ENCODE results near the gene WIZ. TPM values are rescaled to one million over a fixed set of nuclear protein-coding genes. Genes with fewer than 3 reads are reported as not detected.

The WIZ gene
- total RNA-seq, 2 donors from 2014 or later = 55.9 to 93.3 TPM

DNA sequence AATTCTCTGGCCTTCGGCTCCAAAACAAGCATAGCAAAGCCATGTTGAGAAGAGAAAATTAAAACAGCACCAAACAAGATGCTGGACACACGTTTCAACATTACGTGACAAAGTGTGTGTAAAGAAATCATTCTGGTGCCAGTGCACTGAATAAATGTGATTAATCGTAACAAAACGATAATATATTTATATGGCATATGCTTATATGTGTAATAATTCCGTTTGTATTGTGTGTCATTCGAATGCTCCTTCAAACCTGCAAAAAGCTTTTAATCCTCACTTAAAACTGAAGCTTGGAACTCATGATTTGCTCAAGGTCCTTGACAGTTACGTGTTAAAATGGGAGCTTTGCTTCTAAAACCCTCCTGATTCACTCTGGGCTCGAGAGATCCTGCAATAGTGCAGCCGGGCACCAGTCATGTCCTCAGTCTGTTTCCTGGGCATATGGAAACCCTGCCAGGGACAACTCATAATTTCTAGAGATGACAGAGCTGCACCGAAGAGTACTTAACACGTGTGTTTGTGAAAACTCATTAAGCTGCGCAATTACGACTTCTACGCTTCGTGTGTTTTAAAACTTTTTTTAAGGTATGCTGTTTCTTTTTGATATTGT lies 30.2 kb downstream of the WIZ start:
- TF ChIP-seq POLR2AphosphoS5 (IDR thresholded peaks at IDR 0.05) (no peak), POLR2A (IDR thresholded peaks at IDR 0.05) (no peak)
- TF ChIP-seq, protein P1, sequence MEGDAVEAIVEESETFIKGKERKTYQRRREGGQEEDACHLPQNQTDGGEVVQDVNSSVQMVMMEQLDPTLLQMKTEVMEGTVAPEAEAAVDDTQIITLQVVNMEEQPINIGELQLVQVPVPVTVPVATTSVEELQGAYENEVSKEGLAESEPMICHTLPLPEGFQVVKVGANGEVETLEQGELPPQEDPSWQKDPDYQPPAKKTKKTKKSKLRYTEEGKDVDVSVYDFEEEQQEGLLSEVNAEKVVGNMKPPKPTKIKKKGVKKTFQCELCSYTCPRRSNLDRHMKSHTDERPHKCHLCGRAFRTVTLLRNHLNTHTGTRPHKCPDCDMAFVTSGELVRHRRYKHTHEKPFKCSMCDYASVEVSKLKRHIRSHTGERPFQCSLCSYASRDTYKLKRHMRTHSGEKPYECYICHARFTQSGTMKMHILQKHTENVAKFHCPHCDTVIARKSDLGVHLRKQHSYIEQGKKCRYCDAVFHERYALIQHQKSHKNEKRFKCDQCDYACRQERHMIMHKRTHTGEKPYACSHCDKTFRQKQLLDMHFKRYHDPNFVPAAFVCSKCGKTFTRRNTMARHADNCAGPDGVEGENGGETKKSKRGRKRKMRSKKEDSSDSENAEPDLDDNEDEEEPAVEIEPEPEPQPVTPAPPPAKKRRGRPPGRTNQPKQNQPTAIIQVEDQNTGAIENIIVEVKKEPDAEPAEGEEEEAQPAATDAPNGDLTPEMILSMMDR (IDR thresholded peaks at IDR 0.05) = no peak
- Histone ChIP-seq H3K36me3 (peaks cover 0 to 9% of the 10 kb centered on the region in 2 donors), H3K27ac (peak overlapping the region in 1 of 2 donors; percentile 40), H3K27me3 (replicated peaks; ENCODE audit: insufficient read depth) (no peaks in the 10 kb centered on the region), H3K9me3 (no peaks in the 10 kb centered on the region), H3K4me3 (peak overlapping the region; percentile 92 to 97), H3K4me1 (replicated peaks) (peaks cover 28% of the 10 kb centered on the region)
- 15% methylated on average over 16 of the region's 16 CpGs for whole genome bisulfite sequencing
- DNase-seq (ENCODE audit: low spot score) = no peak
- intact Hi-C loops (cut with DNase I) = loop anchor here (5.0 kb wide), 2 partner anchors 37 to 87 kb away; partner anchors contain the start of gene BRD4

DNA sequence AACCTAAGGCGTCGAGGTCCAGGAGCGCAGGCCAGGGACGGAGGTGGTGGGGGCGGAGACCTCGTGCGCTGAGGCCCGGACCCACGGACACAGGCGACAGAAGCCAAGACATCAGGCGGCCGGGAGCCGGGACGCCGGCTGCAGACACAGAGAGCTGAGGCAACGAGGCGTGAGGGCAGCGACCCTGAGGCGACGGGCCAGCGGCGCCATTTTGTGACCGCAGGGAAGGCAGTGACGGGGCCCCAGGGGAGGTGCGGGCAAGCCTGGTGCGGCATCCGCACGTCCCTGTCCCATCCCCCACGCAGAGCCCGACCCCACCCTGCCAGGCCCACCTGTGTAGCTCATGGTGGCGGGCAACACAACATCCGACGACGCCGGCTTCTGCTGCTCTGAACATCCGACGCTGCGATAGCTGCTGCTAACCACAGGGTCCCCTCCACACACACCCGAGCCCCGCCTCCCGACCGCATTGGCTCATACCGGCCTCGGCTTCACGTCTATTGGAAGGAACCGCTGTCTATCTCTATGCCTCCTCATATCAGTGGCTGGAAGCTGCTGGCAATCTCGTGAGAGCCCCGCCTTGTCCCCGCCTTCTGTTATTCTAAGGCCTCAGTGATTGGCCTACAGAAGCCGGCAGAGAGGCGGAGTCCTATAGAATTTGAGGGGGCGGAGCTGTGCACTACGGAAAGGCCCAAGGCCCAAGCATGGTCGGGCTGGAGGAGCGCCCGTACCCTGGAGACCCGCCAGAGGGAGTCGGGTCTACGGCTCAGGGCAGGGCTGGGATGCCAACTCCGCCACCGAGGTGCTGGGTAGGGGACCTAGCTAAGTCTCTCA lies 31.0 kb downstream of the WIZ start, which contains the start of gene AKAP8L:
AKAP8L (minus strand) TSS at position 410 of the 834 bp plus-strand sequence; CDS start at position 345, 65 bp downstream.
- H3K27ac ChIP-seq = peak within 1 kb of the TSS; percentile 83 to 85
- intact Hi-C loops (cut with DNase I) = loop anchor here (5.0 kb wide), 2 partner anchors 36 to 86 kb away; partner anchors contain the start of gene BRD4
- H3K27me3 ChIP-seq (replicated peaks; ENCODE audit: insufficient read depth) = no peaks in the 10 kb centered on the region
- H3K9me3 ChIP-seq = no peaks in the 10 kb centered on the region
- peak within 1 kb of the TSS; percentile 92 to 97 for H3K4me3 ChIP-seq
- H3K4me1 ChIP-seq (replicated peaks) = peaks cover 28% of the 10 kb centered on the region
- DNase-seq (ENCODE audit: low spot score) = peak; percentile 99
- under 1% methylated on average over 61 of the region's 61 CpGs for WGBS
- TF ChIP-seq POLR2A (IDR thresholded peaks at IDR 0.05) (peak; percentile 83), POLR2AphosphoS5 (IDR thresholded peaks at IDR 0.05) (peak; percentile 97)
- TF ChIP-seq, protein P1 (IDR thresholded peaks at IDR 0.05) = peak in 2 of 4 experiments; percentile 73 to 76
- peaks cover 0 to 5% of the 10 kb centered on the region in 2 donors for H3K36me3 ChIP-seq

DNA sequence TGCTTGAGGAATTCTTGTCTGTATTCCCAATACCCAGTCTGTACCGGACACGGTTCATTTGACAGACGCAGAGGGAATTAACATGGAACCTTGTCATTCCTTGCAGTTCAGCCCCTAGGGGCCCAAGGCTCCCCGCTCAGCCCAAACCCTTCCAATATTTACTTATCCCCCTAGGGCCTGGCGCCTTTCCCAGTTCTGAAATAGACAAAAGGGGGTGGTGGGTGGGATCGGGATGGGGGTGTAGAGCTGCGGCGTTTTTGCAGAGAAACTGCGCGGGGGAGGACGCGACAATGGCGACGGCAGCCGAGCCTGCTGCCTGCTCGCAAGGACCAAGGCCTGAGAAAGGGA lies 31.6 kb downstream of the WIZ start:
- Histone ChIP-seq H3K4me1 (replicated peaks) (peaks cover 29% of the 10 kb centered on the region), H3K4me3 (peak overlapping the region; percentile 92 to 97), H3K27ac (peak overlapping the region; percentile 83 to 85), H3K36me3 (peaks cover 0 to under 1% of the 10 kb centered on the region in 2 donors), H3K9me3 (no peaks in the 10 kb centered on the region), H3K27me3 (replicated peaks; ENCODE audit: insufficient read depth) (no peaks in the 10 kb centered on the region)
- DNase-seq (ENCODE audit: low spot score) = no peak
- intact Hi-C loops (cut with DNase I) = loop anchor here (5.0 kb wide), 2 partner anchors 36 to 86 kb away; partner anchors contain the start of gene BRD4
- WGBS = 2% methylated on average over 16 of the region's 16 CpGs
- TF ChIP-seq POLR2A (IDR thresholded peaks at IDR 0.05) (no peak), POLR2AphosphoS5 (IDR thresholded peaks at IDR 0.05) (no peak)
- TF ChIP-seq, protein P1 (IDR thresholded peaks at IDR 0.05) = no peak

DNA sequence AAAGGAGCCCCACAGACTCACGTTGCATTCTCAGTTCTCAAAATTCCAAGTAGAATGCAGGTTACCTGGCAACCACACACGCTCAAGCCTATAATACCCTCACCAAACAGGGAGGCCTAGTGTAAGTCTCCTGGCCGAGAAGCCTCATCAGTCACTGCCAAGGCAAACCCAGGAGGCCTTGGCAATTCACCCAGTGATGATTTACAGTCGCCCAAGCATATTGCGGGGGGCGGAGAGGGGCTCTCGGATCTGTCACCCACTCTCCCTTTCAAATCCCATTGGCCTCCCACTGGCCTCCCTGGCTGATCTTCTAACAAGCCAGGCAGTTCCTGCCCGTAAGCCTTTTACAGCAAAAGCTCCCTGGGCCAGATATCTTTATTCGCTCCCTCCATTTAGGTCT lies 32.1 kb downstream of the WIZ start:
- Histone ChIP-seq H3K27ac (peak overlapping the region; percentile 83 to 85), H3K36me3 (no peaks in the 10 kb centered on the region), H3K9me3 (no peaks in the 10 kb centered on the region), H3K4me1 (replicated peaks) (peaks cover 30% of the 10 kb centered on the region), H3K27me3 (replicated peaks; ENCODE audit: insufficient read depth) (no peaks in the 10 kb centered on the region), H3K4me3 (peak overlapping the region; percentile 92 to 97)
- intact Hi-C loops (cut with DNase I) = loop anchor here (5.0 kb wide), 2 partner anchors 35 to 85 kb away; partner anchors contain the start of gene BRD4
- under 1% methylated on average over 9 of the region's 9 CpGs for WGBS
- peak; percentile 17 for TF ChIP-seq POLR2AphosphoS5 (IDR thresholded peaks at IDR 0.05)
- TF ChIP-seq POLR2A (IDR thresholded peaks at IDR 0.05) = no peak
- TF ChIP-seq, protein P1 (IDR thresholded peaks at IDR 0.05) = no peak
- no peak for DNase-seq (ENCODE audit: low spot score)

Measured in prostate gland (tissue), 2 donors.